ENCODE measurements around the gene ABL1. TPM values are rescaled to one million over a fixed set of nuclear protein-coding genes. Genes with fewer than 3 reads are reported as not detected.

Gene ABL1
- total and polyA plus RNA-seq, 4 donors = 12.8 to 98.7 (median 65.1) TPM

GRCh38 chr9:130833031-130833990, 1.7 kb upstream of the ABL1 start:
- WGBS, 2 donors = 49 to 53% methylated on average over 8 of the region's 8 CpGs
- H3K9me3 ChIP-seq (ENCODE audit: control insufficient read depth, low read length) = no peaks in the 10 kb centered on the region
- ATAC-seq (ENCODE audit: low FRiP score) (no peak), DNase-seq (no peak)
- H3K36me3 ChIP-seq (ENCODE audit: control insufficient read depth in 1 of 2, insufficient read depth in 2 of 2, low read length in 1 of 2) = no peaks in the 10 kb centered on the region
- no peak overlapping the region for H3K27ac ChIP-seq (ENCODE audit: low read depth in 1 of 2, low read length in 2 of 2)
- H3K27me3 ChIP-seq (ENCODE audit: control insufficient read depth in 1 of 2, insufficient read depth in 2 of 2, low read length in 1 of 2) = no peaks in the 10 kb centered on the region
- H3K4me1 ChIP-seq (ENCODE audit: control insufficient read depth in 1 of 2, insufficient read depth in 2 of 2, low read length in 2 of 2) = no peaks in the 10 kb centered on the region
- intact Hi-C loops (cut with DNase I) = loop anchor here (5.0 kb wide), 2 partner anchors 46 to 51 kb away; no protein-coding TSS in a partner anchor
- no peak overlapping the region for H3K4me3 ChIP-seq (ENCODE audit: low read length in 2 of 2)

- Histone ChIP-seq H3K4me1 (ENCODE audit: control insufficient read depth in 1 of 2, insufficient read depth in 2 of 2, low read length in 2 of 2) (no peaks in the 10 kb centered on the region), H3K27ac (ENCODE audit: low read depth in 1 of 2, low read length in 2 of 2) (peak overlapping the region; percentile 91 to 95), H3K9me3 (ENCODE audit: control insufficient read depth, low read length) (no peaks in the 10 kb centered on the region), H3K27me3 (ENCODE audit: control insufficient read depth in 1 of 2, insufficient read depth in 2 of 2, low read length in 1 of 2) (no peaks in the 10 kb centered on the region), H3K36me3 (ENCODE audit: control insufficient read depth in 1 of 2, insufficient read depth in 2 of 2, low read length in 1 of 2) (no peaks in the 10 kb centered on the region), H3K4me3 (ENCODE audit: low read length in 2 of 2) (peak overlapping the region; percentile 46 to 99)
- peak; percentile 55 for ATAC-seq (ENCODE audit: low FRiP score)
- intact Hi-C loops (cut with DNase I) = no loop called here
- WGBS, 2 donors = 1% methylated on average over 37 to 44 of the region's 44 CpGs
- peak; percentile 67 to 82 for DNase-seq
Observed at GRCh38 chr9:130835441-130836298, 616 bp downstream of the ABL1 start.

GRCh38 chr9:130837002-130837511, 2.0 kb downstream of the ABL1 start:
- H3K9me3 ChIP-seq (ENCODE audit: control insufficient read depth, low read length) = no peaks in the 10 kb centered on the region
- peak overlapping the region; percentile 46 to 99 for H3K4me3 ChIP-seq (ENCODE audit: low read length in 2 of 2)
- 4 to 5% methylated on average over 5 of the region's 5 CpGs for WGBS, 2 donors
- H3K4me1 ChIP-seq (ENCODE audit: control insufficient read depth in 1 of 2, insufficient read depth in 2 of 2, low read length in 2 of 2) = peaks cover 3 to 4% of the 10 kb centered on the region in 2 donors
- H3K27me3 ChIP-seq (ENCODE audit: control insufficient read depth in 1 of 2, insufficient read depth in 2 of 2, low read length in 1 of 2) = no peaks in the 10 kb centered on the region
- H3K27ac ChIP-seq (ENCODE audit: low read depth in 1 of 2, low read length in 2 of 2) = peak overlapping the region in 1 of 2 donors; percentile 86
- no peaks in the 10 kb centered on the region for H3K36me3 ChIP-seq (ENCODE audit: control insufficient read depth in 1 of 2, insufficient read depth in 2 of 2, low read length in 1 of 2)
- intact Hi-C loops (cut with DNase I) = no loop called here
- DNase-seq = no peak
- ATAC-seq (ENCODE audit: low FRiP score) = no peak

- H3K36me3 ChIP-seq (ENCODE audit: control insufficient read depth in 1 of 2, insufficient read depth in 2 of 2, low read length in 1 of 2) = no peaks in the 10 kb centered on the region
- no peaks in the 10 kb centered on the region for H3K27me3 ChIP-seq (ENCODE audit: control insufficient read depth in 1 of 2, insufficient read depth in 2 of 2, low read length in 1 of 2)
- intact Hi-C loops (cut with DNase I) = no loop called here
- peak overlapping the region in 1 of 2 donors; percentile 99 for H3K4me3 ChIP-seq (ENCODE audit: low read length in 2 of 2)
- peaks cover 4 to 8% of the 10 kb centered on the region in 2 donors for H3K4me1 ChIP-seq (ENCODE audit: control insufficient read depth in 1 of 2, insufficient read depth in 2 of 2, low read length in 2 of 2)
- H3K27ac ChIP-seq (ENCODE audit: low read depth in 1 of 2, low read length in 2 of 2) = no peak overlapping the region
- WGBS, 2 donors = 2 to 4% methylated on average over 4 of the region's 4 CpGs
- no peak for ATAC-seq (ENCODE audit: low FRiP score)
- no peaks in the 10 kb centered on the region for H3K9me3 ChIP-seq (ENCODE audit: control insufficient read depth, low read length)
- no peak for DNase-seq
Observed at GRCh38 chr9:130837643-130838042, 2.6 kb downstream of the ABL1 start.

GRCh38 chr9:130839132-130840111, 4.4 kb downstream of the ABL1 start:
- intact Hi-C loops (cut with DNase I) = no loop called here
- H3K4me3 ChIP-seq (ENCODE audit: low read length in 2 of 2) = peak overlapping the region in 1 of 2 donors; percentile 22

GRCh38 chr9:130842545-130842944, 7.5 kb downstream of the ABL1 start:
- Histone ChIP-seq H3K27ac (ENCODE audit: low read depth in 1 of 2, low read length in 2 of 2) (peak overlapping the region in 1 of 2 donors; percentile 83), H3K27me3 (ENCODE audit: control insufficient read depth in 1 of 2, insufficient read depth in 2 of 2, low read length in 1 of 2) (no peaks in the 10 kb centered on the region), H3K9me3 (ENCODE audit: control insufficient read depth, low read length) (no peaks in the 10 kb centered on the region), H3K36me3 (ENCODE audit: control insufficient read depth in 1 of 2, insufficient read depth in 2 of 2, low read length in 1 of 2) (no peaks in the 10 kb centered on the region), H3K4me3 (ENCODE audit: low read length in 2 of 2) (no peak overlapping the region), H3K4me1 (ENCODE audit: control insufficient read depth in 1 of 2, insufficient read depth in 2 of 2, low read length in 2 of 2) (peaks cover 6 to 15% of the 10 kb centered on the region in 2 donors)
- 59% methylated on average over 4 of the region's 4 CpGs for WGBS, 2 donors
- intact Hi-C loops (cut with DNase I) = no loop called here
- ATAC-seq (ENCODE audit: low FRiP score) (no peak), DNase-seq (no peak)

More at GRCh38 chr9:130839132-130840111, 4.4 kb downstream of the ABL1 start:
- DNase-seq = no peak
- peak overlapping the region in 1 of 2 donors; percentile 62 for H3K27ac ChIP-seq (ENCODE audit: low read depth in 1 of 2, low read length in 2 of 2)
- peaks cover 6 to 15% of the 10 kb centered on the region in 2 donors for H3K4me1 ChIP-seq (ENCODE audit: control insufficient read depth in 1 of 2, insufficient read depth in 2 of 2, low read length in 2 of 2)
- WGBS, 2 donors = 8 to 11% methylated on average over 9 of the region's 9 CpGs
- ATAC-seq (ENCODE audit: low FRiP score) = no peak
- no peaks in the 10 kb centered on the region for H3K36me3 ChIP-seq (ENCODE audit: control insufficient read depth in 1 of 2, insufficient read depth in 2 of 2, low read length in 1 of 2)
- no peaks in the 10 kb centered on the region for H3K27me3 ChIP-seq (ENCODE audit: control insufficient read depth in 1 of 2, insufficient read depth in 2 of 2, low read length in 1 of 2)
- no peaks in the 10 kb centered on the region for H3K9me3 ChIP-seq (ENCODE audit: control insufficient read depth, low read length)

GRCh38 chr9:130843049-130843908, 8.2 kb downstream of the ABL1 start:
- 44 to 48% methylated on average over 9 of the region's 9 CpGs for WGBS, 2 donors
- H3K36me3 ChIP-seq (ENCODE audit: control insufficient read depth in 1 of 2, insufficient read depth in 2 of 2, low read length in 1 of 2) = no peaks in the 10 kb centered on the region
- H3K27me3 ChIP-seq (ENCODE audit: control insufficient read depth in 1 of 2, insufficient read depth in 2 of 2, low read length in 1 of 2) = no peaks in the 10 kb centered on the region
- H3K9me3 ChIP-seq (ENCODE audit: control insufficient read depth, low read length) = no peaks in the 10 kb centered on the region
- peaks cover 6 to 15% of the 10 kb centered on the region in 2 donors for H3K4me1 ChIP-seq (ENCODE audit: control insufficient read depth in 1 of 2, insufficient read depth in 2 of 2, low read length in 2 of 2)
- no peak for DNase-seq
- no peak overlapping the region for H3K4me3 ChIP-seq (ENCODE audit: low read length in 2 of 2)
- intact Hi-C loops (cut with DNase I) = no loop called here
- ATAC-seq (ENCODE audit: low FRiP score) = no peak
- H3K27ac ChIP-seq (ENCODE audit: low read depth in 1 of 2, low read length in 2 of 2) = peak overlapping the region in 1 of 2 donors; percentile 64

All from aorta (tissue), 5 donors.